ENCODE data around the gene SIM2.

GRCh38 chr21:36697851-36698384 is 997 bp upstream of the SIM2 start:
- TF ChIP-seq CTCF (IDR thresholded peaks at IDR 0.05 in 2 of 3, conservative IDR thresholded peaks at IDR 0.05 in 1 of 3; ENCODE audit: borderline replicate concordance in 1 of 3, insufficient read depth in 1 of 3, low read depth in 2 of 3, low read length in 2 of 3) = no peak
- no peak for TF ChIP-seq FOSL1 (IDR thresholded peaks at IDR 0.05; ENCODE audit: low read depth)
- no peak for TF ChIP-seq YY1 (IDR thresholded peaks at IDR 0.05; ENCODE audit: extremely low read depth, insufficient replicate concordance, low read depth, low read length)
- no peak for TF ChIP-seq EZH2 (IDR thresholded peaks at IDR 0.05)
- no peak for TF ChIP-seq POLR2A (IDR thresholded peaks at IDR 0.05; ENCODE audit: borderline replicate concordance, extremely low read depth, insufficient read depth, insufficient read length)
